Effector memory CD8-positive, alpha-beta T cell (primary cell): ENCODE results near the gene CAPSL.
"Not testable (repeated sequence)": the region's sequence is repeated elsewhere in the genome, so short reads cannot be mapped to it uniquely, and the experiment has no call there.

Source experiments
- ATAC-seq: fragments of 150-1000 bp; cut with Tn5 transposase; replicated peaks from 2 replicates; pipeline ENCODE4 v1.10.0; 2021; ENCODE audit warnings: mild to moderate bottlenecking, moderate library complexity
- DNase-seq, 3 experiments: peaks; one replicate each; pipeline ENCODE4 v3.0.0; 2021
- H3K27ac Mint-ChIP-seq, 2 donors: one replicate each; pipeline ENCODE4 v1.8.0; 2022; ENCODE audit warnings: mild to moderate bottlenecking in 2 of 2, mixed read lengths in 2 of 2, moderate library complexity in 2 of 2
- H3K27me3 Mint-ChIP-seq, 2 donors: one replicate each; pipeline ENCODE4 v1.8.0; 2022; ENCODE audit warnings: mixed read lengths in 2 of 2
- H3K36me3 Mint-ChIP-seq: one replicate; pipeline ENCODE4 v1.8.0; 2022; ENCODE audit warnings: mild to moderate bottlenecking, moderate library complexity, mixed read lengths; ENCODE audit not compliant: insufficient read depth
- H3K4me1 Mint-ChIP-seq, 2 donors: one replicate each; pipeline ENCODE4 v1.8.0; 2022; ENCODE audit warnings: low read depth in 2 of 2, mixed read lengths in 2 of 2
- H3K4me3 Mint-ChIP-seq, 2 donors: one replicate each; pipeline ENCODE4 v1.8.0; 2022; ENCODE audit warnings: mild to moderate bottlenecking in 2 of 2, mixed read lengths in 2 of 2, moderate library complexity in 2 of 2
- H3K9me3 Mint-ChIP-seq, 2 donors: one replicate each; pipeline ENCODE4 v1.8.0; 2022; ENCODE audit warnings: mixed read lengths in 2 of 2

The CAPSL gene

GRCh38 chr5:35900972-35901695 is 37.3 kb downstream of the CAPSL start:
- no peaks in the 10 kb centered on the region for H3K36me3 Mint-ChIP-seq
- H3K4me1 Mint-ChIP-seq: peaks cover 41 to 45% of the 10 kb centered on the region in 2 donors
- DNase-seq (no peak), ATAC-seq (no peak)
- peak overlapping the region in 1 of 2 donors; percentile 92 for H3K27ac Mint-ChIP-seq
- no peaks in the 10 kb centered on the region for H3K27me3 Mint-ChIP-seq
- H3K9me3 Mint-ChIP-seq: no peaks in the 10 kb centered on the region
- H3K4me3 Mint-ChIP-seq: no peak overlapping the region

GRCh38 chr5:35899800-35900199 is 38.6 kb downstream of the CAPSL start:
- H3K4me1 Mint-ChIP-seq: peaks cover 39 to 45% of the 10 kb centered on the region in 2 donors
- H3K4me3 Mint-ChIP-seq: peak overlapping the region; percentile 38 to 64
- peak; percentile 66 for ATAC-seq
- no peak for DNase-seq
- H3K27me3 Mint-ChIP-seq: no peaks in the 10 kb centered on the region
- H3K27ac Mint-ChIP-seq: peak overlapping the region; percentile 77 to 92
- no peaks in the 10 kb centered on the region for H3K9me3 Mint-ChIP-seq
- H3K36me3 Mint-ChIP-seq: no peaks in the 10 kb centered on the region

- ATAC-seq (no peak), DNase-seq (no peak)
- H3K4me3 Mint-ChIP-seq: peak overlapping the region; percentile 38 to 64
- no peaks in the 10 kb centered on the region for H3K27me3 Mint-ChIP-seq
- H3K4me1 Mint-ChIP-seq: peaks cover 38 to 43% of the 10 kb centered on the region in 2 donors
- peak overlapping the region; percentile 77 to 92 for H3K27ac Mint-ChIP-seq
- H3K36me3 Mint-ChIP-seq: no peaks in the 10 kb centered on the region
- no peaks in the 10 kb centered on the region for H3K9me3 Mint-ChIP-seq
Observed at GRCh38 chr5:35898952-35899660, 39.3 kb downstream of the CAPSL start.

GRCh38 chr5:35894131-35894530 is 44.3 kb downstream of the CAPSL start:
- ATAC-seq (no peak), DNase-seq (no peak)
- Mint-ChIP-seq H3K4me1 (peaks cover 5 to 7% of the 10 kb centered on the region in 2 donors), H3K36me3 (no peaks in the 10 kb centered on the region), H3K4me3 (no peak overlapping the region), H3K27me3 (no peaks in the 10 kb centered on the region), H3K9me3 (no peaks in the 10 kb centered on the region), H3K27ac (no peak overlapping the region)

- not testable (repeated sequence) for H3K27ac Mint-ChIP-seq, H3K4me3 Mint-ChIP-seq, H3K4me1 Mint-ChIP-seq, H3K27me3 Mint-ChIP-seq, DNase-seq, H3K36me3 Mint-ChIP-seq, H3K9me3 Mint-ChIP-seq, ATAC-seq
Observed at GRCh38 chr5:35892799-35893198, 45.6 kb downstream of the CAPSL start.

- H3K4me1 Mint-ChIP-seq: peaks cover 0 to 4% of the 10 kb centered on the region in 2 donors
- DNase-seq: no peak
- no peaks in the 10 kb centered on the region for H3K9me3 Mint-ChIP-seq
- no peak overlapping the region for H3K27ac Mint-ChIP-seq
- no peak for ATAC-seq
- H3K4me3 Mint-ChIP-seq: no peak overlapping the region
- no peaks in the 10 kb centered on the region for H3K27me3 Mint-ChIP-seq
- no peaks in the 10 kb centered on the region for H3K36me3 Mint-ChIP-seq
Observed at GRCh38 chr5:35890021-35891020, 48.1 kb downstream of the CAPSL start.

- H3K27me3 Mint-ChIP-seq: no peaks in the 10 kb centered on the region
- H3K27ac Mint-ChIP-seq: no peak overlapping the region
- H3K36me3 Mint-ChIP-seq: no peaks in the 10 kb centered on the region
- no peak overlapping the region for H3K4me3 Mint-ChIP-seq
- peaks cover 0 to 3% of the 10 kb centered on the region in 2 donors for H3K9me3 Mint-ChIP-seq
- H3K4me1 Mint-ChIP-seq: peaks cover 16 to 19% of the 10 kb centered on the region in 2 donors
- DNase-seq (no peak), ATAC-seq (no peak)
Observed at GRCh38 chr5:35887321-35888100, 50.9 kb downstream of the CAPSL start.

- peaks cover 0 to 3% of the 10 kb centered on the region in 2 donors for H3K9me3 Mint-ChIP-seq
- H3K27me3 Mint-ChIP-seq: no peaks in the 10 kb centered on the region
- H3K4me3 Mint-ChIP-seq: no peak overlapping the region
- peaks cover 16 to 21% of the 10 kb centered on the region in 2 donors for H3K4me1 Mint-ChIP-seq
- ATAC-seq (no peak), DNase-seq (no peak)
- no peaks in the 10 kb centered on the region for H3K36me3 Mint-ChIP-seq
- no peak overlapping the region for H3K27ac Mint-ChIP-seq
Observed at GRCh38 chr5:35886381-35886780, 52.0 kb downstream of the CAPSL start.

GRCh38 chr5:35884773-35885172 is 53.6 kb downstream of the CAPSL start:
- Mint-ChIP-seq H3K4me3 (no peak overlapping the region), H3K36me3 (peaks cover 8% of the 10 kb centered on the region), H3K4me1 (peaks cover 21% of the 10 kb centered on the region in 2 donors), H3K9me3 (peaks cover 0 to 3% of the 10 kb centered on the region in 2 donors), H3K27ac (no peak overlapping the region), H3K27me3 (no peaks in the 10 kb centered on the region)
- no peak for DNase-seq
- no peak for ATAC-seq

GRCh38 chr5:35884191-35884769 is 54.1 kb downstream of the CAPSL start:
- H3K4me1 Mint-ChIP-seq: peaks cover 21 to 24% of the 10 kb centered on the region in 2 donors
- H3K36me3 Mint-ChIP-seq: peaks cover 11% of the 10 kb centered on the region
- peaks cover 0 to 3% of the 10 kb centered on the region in 2 donors for H3K9me3 Mint-ChIP-seq
- H3K4me3 Mint-ChIP-seq: peak overlapping the region; percentile 35 to 40
- DNase-seq (no peak), ATAC-seq (peak; percentile 65)
- H3K27ac Mint-ChIP-seq: peak overlapping the region; percentile 54 to 66
- H3K27me3 Mint-ChIP-seq: no peaks in the 10 kb centered on the region

GRCh38 chr5:35881758-35882157 is 56.7 kb downstream of the CAPSL start:
- Mint-ChIP-seq H3K4me1 (peaks cover 32 to 33% of the 10 kb centered on the region in 2 donors), H3K27ac (peak overlapping the region in 1 of 2 donors; percentile 72), H3K27me3 (no peaks in the 10 kb centered on the region), H3K36me3 (peaks cover 30% of the 10 kb centered on the region), H3K4me3 (no peak overlapping the region), H3K9me3 (peaks cover 0 to 3% of the 10 kb centered on the region in 2 donors)
- ATAC-seq: peak; percentile 28
- DNase-seq: no peak

- H3K27me3 Mint-ChIP-seq: no peaks in the 10 kb centered on the region
- no peak overlapping the region for H3K4me3 Mint-ChIP-seq
- ATAC-seq (no peak), DNase-seq (no peak)
- peaks cover 0 to 3% of the 10 kb centered on the region in 2 donors for H3K9me3 Mint-ChIP-seq
- peaks cover 39 to 42% of the 10 kb centered on the region in 2 donors for H3K4me1 Mint-ChIP-seq
- H3K36me3 Mint-ChIP-seq: peaks cover 45% of the 10 kb centered on the region
- H3K27ac Mint-ChIP-seq: peak overlapping the region in 1 of 2 donors; percentile 45
Observed at GRCh38 chr5:35880156-35880555, 58.3 kb downstream of the CAPSL start.
